Measurements from ENCODE around the gene PIWIL1. TPM values are rescaled to one million over a fixed set of nuclear protein-coding genes. Genes with fewer than 3 reads are reported as not detected.

PIWIL1 gene
- total and polyA plus RNA-seq, 10 donors = 0.03 to 3.5 (median 0.61) TPM; not detected in 1

DNA sequence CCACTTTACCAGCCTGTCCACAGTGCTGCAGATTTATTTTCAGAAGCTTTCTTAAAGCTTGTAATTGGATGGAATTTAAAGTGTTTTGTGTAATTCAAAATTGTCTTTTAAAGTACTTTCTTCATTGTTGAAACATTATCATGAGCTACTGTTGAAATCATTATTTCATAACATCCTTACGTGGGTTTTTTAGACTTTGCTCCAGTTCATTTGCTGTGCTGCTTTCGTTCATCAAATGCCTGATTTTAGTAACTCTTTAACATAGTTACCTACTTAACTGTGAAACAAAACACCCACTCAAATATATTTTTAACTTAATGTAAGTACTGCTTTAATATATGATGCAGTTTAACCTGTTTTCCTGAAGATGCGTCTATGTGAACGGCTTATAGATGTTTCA is 47.5 kb downstream of the PIWIL1 start:
- H3K27ac ChIP-seq = no peak overlapping the region
- no peaks in the 10 kb centered on the region for H3K36me3 ChIP-seq
- DNase-seq = no peak
- whole genome bisulfite sequencing, 5 donors = 83 to 91% (median 88%) methylated on average over 4 of the region's 4 CpGs
- H3K4me3 ChIP-seq = no peak overlapping the region
- TF ChIP-seq POLR2A (IDR thresholded peaks at IDR 0.05) (no peak), POLR2AphosphoS5 (IDR thresholded peaks at IDR 0.05) (no peak), CTCF (IDR thresholded peaks at IDR 0.05 in 8 of 11, conservative IDR thresholded peaks at IDR 0.05 in 3 of 11) (no peak)
- intact Hi-C loops (cut with DNase I; ENCODE audit: low total_unique reads) = no loop called here
- H3K27me3 ChIP-seq (replicated peaks in 1 of 7) = no peaks in the 10 kb centered on the region
- no peaks in the 10 kb centered on the region for H3K4me1 ChIP-seq
- peaks cover 0 to 16% (median 8%) of the 10 kb centered on the region in 8 donors for H3K9me3 ChIP-seq

- Histone ChIP-seq H3K9me3 (peaks cover 0 to 12% (median 8%) of the 10 kb centered on the region in 8 donors), H3K27ac (no peak overlapping the region), H3K27me3 (replicated peaks in 1 of 7) (no peaks in the 10 kb centered on the region), H3K4me3 (no peak overlapping the region), H3K4me1 (no peaks in the 10 kb centered on the region), H3K36me3 (no peaks in the 10 kb centered on the region)
- WGBS, 5 donors = 71 to 82% (median 71%) methylated on average over 14 of the region's 14 CpGs
- TF ChIP-seq CTCF (IDR thresholded peaks at IDR 0.05 in 8 of 11, conservative IDR thresholded peaks at IDR 0.05 in 3 of 11) (no peak), POLR2A (IDR thresholded peaks at IDR 0.05) (no peak), POLR2AphosphoS5 (IDR thresholded peaks at IDR 0.05) (no peak)
- DNase-seq = no peak
- intact Hi-C loops (cut with DNase I; ENCODE audit: low total_unique reads) = no loop called here
Observed at GRCh38 chr12:130391186-130391585, 53.5 kb downstream of the PIWIL1 start.

DNA sequence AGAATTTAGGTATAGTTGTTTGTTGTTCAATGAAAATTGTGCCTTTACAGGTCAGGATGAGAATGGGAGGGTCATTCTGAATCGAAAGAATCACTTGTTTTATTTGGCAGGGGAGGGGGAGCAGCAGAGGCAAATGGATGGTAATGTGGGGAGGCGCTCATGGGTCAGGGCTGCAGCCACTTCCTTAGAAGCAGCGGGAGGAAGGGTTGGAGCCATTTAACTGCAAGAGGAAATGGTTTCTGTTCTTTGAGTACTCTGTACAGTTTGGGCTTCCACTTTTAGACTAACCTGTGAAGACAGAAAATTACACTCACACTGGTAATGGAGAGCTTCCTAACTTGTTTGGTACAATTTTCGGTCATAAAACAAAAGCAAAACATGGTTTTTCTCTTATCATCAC is 57.2 kb downstream of the PIWIL1 start:
- Histone ChIP-seq H3K36me3 (no peaks in the 10 kb centered on the region), H3K27ac (no peak overlapping the region), H3K4me3 (no peak overlapping the region), H3K9me3 (no peaks in the 10 kb centered on the region), H3K27me3 (replicated peaks in 1 of 7) (no peaks in the 10 kb centered on the region), H3K4me1 (no peaks in the 10 kb centered on the region)
- intact Hi-C loops (cut with DNase I; ENCODE audit: low total_unique reads) = no loop called here
- WGBS, 5 donors = 12 to 38% (median 22%) methylated on average over 4 of the region's 4 CpGs
- no peak for DNase-seq
- no peak for TF ChIP-seq POLR2AphosphoS5 (IDR thresholded peaks at IDR 0.05)
- TF ChIP-seq CTCF (IDR thresholded peaks at IDR 0.05 in 8 of 11, conservative IDR thresholded peaks at IDR 0.05 in 3 of 11) = no peak
- no peak for TF ChIP-seq POLR2A (IDR thresholded peaks at IDR 0.05)

DNA sequence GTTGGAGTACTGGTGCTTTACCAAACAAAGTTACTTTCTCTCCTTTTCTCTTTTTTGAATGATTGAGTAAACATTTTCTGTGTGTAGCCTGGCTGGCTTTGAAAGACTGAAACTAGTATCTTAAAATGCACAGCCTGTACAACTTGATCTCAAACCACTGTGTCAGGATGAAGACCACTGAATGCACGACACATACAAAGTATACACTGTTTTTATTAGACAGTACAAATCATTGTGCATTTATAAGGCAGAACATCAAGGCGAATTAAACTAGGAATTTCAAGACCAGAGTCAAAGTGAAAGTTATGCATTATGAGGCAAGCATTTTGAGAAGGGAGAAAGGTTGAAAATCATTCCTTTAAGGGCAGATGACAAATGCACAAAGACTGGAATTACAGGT is 59.0 kb downstream of the PIWIL1 start:
- WGBS, 5 donors = 78 to 93% (median 82%) methylated on average over 2 of the region's 2 CpGs
- intact Hi-C loops (cut with DNase I; ENCODE audit: low total_unique reads) = no loop called here
- Histone ChIP-seq H3K9me3 (no peaks in the 10 kb centered on the region), H3K27ac (no peak overlapping the region), H3K36me3 (no peaks in the 10 kb centered on the region), H3K4me3 (no peak overlapping the region), H3K4me1 (no peaks in the 10 kb centered on the region), H3K27me3 (replicated peaks in 1 of 7) (no peaks in the 10 kb centered on the region)
- TF ChIP-seq POLR2A (IDR thresholded peaks at IDR 0.05) (no peak), CTCF (IDR thresholded peaks at IDR 0.05 in 8 of 11, conservative IDR thresholded peaks at IDR 0.05 in 3 of 11) (no peak), POLR2AphosphoS5 (IDR thresholded peaks at IDR 0.05) (no peak)
- DNase-seq = no peak

Data from spleen (tissue), 11 donors.